ENCODE data around the gene MARCHF7. TPM values are rescaled to one million over a fixed set of nuclear protein-coding genes. Genes with fewer than 3 reads are reported as not detected.

Gene MARCHF7
- total and polyA plus RNA-seq, 3 experiments from 2014 or later: 84.7 to 157 (median 92.3) TPM

- POLR2A ChIA-PET: no interaction called here
- H3K9me3 ChIP-seq (ENCODE audit: low read length): no peaks in the 10 kb centered on the region
- Mint-ChIP-seq H3K27ac (no peak overlapping the region), H3K9me3 (peaks cover 0 to 9% (median 4%) of the 10 kb centered on the region in 5 donors), H3K27me3 (no peaks in the 10 kb centered on the region), H3K36me3 (peaks cover 4 to 23% (median 6%) of the 10 kb centered on the region in 3 donors), H3K4me1 (no peaks in the 10 kb centered on the region), H3K4me3 (no peak overlapping the region)
- CTCF ChIA-PET: no interaction called here
- H3K4me1 ChIP-seq (ENCODE audit: insufficient read depth, low read length): no peaks in the 10 kb centered on the region
- H3K4me3 ChIP-seq (ENCODE audit: low read length): no peak overlapping the region
- H3K36me3 ChIP-seq (ENCODE audit: insufficient read depth, low read length): no peaks in the 10 kb centered on the region
- DNase-seq: no peak
- no peaks in the 10 kb centered on the region for H3K27me3 ChIP-seq (ENCODE audit: insufficient read depth, low read length, poor library complexity, severe bottlenecking)
- no peak overlapping the region for H3K27ac ChIP-seq (ENCODE audit: low read depth, low read length)
Measured at GRCh38 chr2:159694500-159695040, 17.7 kb upstream of the MARCHF7 start.

GRCh38 chr2:159695795-159696448 lies 16.4 kb upstream of the MARCHF7 start:
- H3K4me1 Mint-ChIP-seq: no peaks in the 10 kb centered on the region
- peaks cover 7 to 21% (median 11%) of the 10 kb centered on the region in 3 donors for H3K36me3 Mint-ChIP-seq
- ChIA-PET POLR2A (no interaction called here), CTCF (no interaction called here)
- no peaks in the 10 kb centered on the region for H3K27me3 Mint-ChIP-seq
- Histone ChIP-seq H3K9me3 (ENCODE audit: low read length) (no peaks in the 10 kb centered on the region), H3K4me3 (ENCODE audit: low read length) (no peak overlapping the region), H3K27ac (ENCODE audit: low read depth, low read length) (no peak overlapping the region), H3K27me3 (ENCODE audit: insufficient read depth, low read length, poor library complexity, severe bottlenecking) (no peaks in the 10 kb centered on the region), H3K36me3 (ENCODE audit: insufficient read depth, low read length) (no peaks in the 10 kb centered on the region), H3K4me1 (ENCODE audit: insufficient read depth, low read length) (no peaks in the 10 kb centered on the region)
- H3K9me3 Mint-ChIP-seq: peaks cover 0 to 9% (median 4%) of the 10 kb centered on the region in 5 donors
- no peak overlapping the region for H3K27ac Mint-ChIP-seq
- H3K4me3 Mint-ChIP-seq: no peak overlapping the region
- no peak for DNase-seq

- CTCF ChIA-PET: interaction anchor here (1.1 to 1.5 kb wide), 2 partner anchors 8 to 12 kb away, joined by 3 to 6 read pairs; partner anchors contain the start of gene MARCHF7
Measured at GRCh38 chr2:159703491-159703890, 8.8 kb upstream of the MARCHF7 start.

GRCh38 chr2:159706385-159706980 lies 5.8 kb upstream of the MARCHF7 start:
- peaks cover 0 to 7% (median 5%) of the 10 kb centered on the region in 3 donors for H3K36me3 Mint-ChIP-seq
- no peaks in the 10 kb centered on the region for H3K9me3 Mint-ChIP-seq
- ChIA-PET CTCF (no interaction called here), POLR2A (no interaction called here)
- H3K27me3 Mint-ChIP-seq: no peaks in the 10 kb centered on the region
- H3K9me3 ChIP-seq (ENCODE audit: low read length): no peaks in the 10 kb centered on the region
- H3K27ac Mint-ChIP-seq: peak overlapping the region in 1 of 8 donors; percentile 52
- DNase-seq: no peak
- no peaks in the 10 kb centered on the region for H3K36me3 ChIP-seq (ENCODE audit: insufficient read depth, low read length)
- no peak overlapping the region for H3K4me3 ChIP-seq (ENCODE audit: low read length)
- H3K4me1 Mint-ChIP-seq: peaks cover 7 to 18% (median 16%) of the 10 kb centered on the region in 3 donors
- no peak overlapping the region for H3K27ac ChIP-seq (ENCODE audit: low read depth, low read length)
- H3K4me3 Mint-ChIP-seq: no peak overlapping the region
- H3K27me3 ChIP-seq (ENCODE audit: insufficient read depth, low read length, poor library complexity, severe bottlenecking): no peaks in the 10 kb centered on the region
- peaks cover 2% of the 10 kb centered on the region for H3K4me1 ChIP-seq (ENCODE audit: insufficient read depth, low read length)

More at GRCh38 chr2:159703491-159703890, 8.8 kb upstream of the MARCHF7 start:
- Histone ChIP-seq H3K4me1 (ENCODE audit: insufficient read depth, low read length) (no peaks in the 10 kb centered on the region), H3K4me3 (ENCODE audit: low read length) (no peak overlapping the region), H3K27me3 (ENCODE audit: insufficient read depth, low read length, poor library complexity, severe bottlenecking) (no peaks in the 10 kb centered on the region), H3K36me3 (ENCODE audit: insufficient read depth, low read length) (no peaks in the 10 kb centered on the region), H3K27ac (ENCODE audit: low read depth, low read length) (no peak overlapping the region), H3K9me3 (ENCODE audit: low read length) (no peaks in the 10 kb centered on the region)
- Mint-ChIP-seq H3K36me3 (peaks cover 4 to 11% (median 6%) of the 10 kb centered on the region in 3 donors), H3K4me1 (peaks cover 0 to 9% (median 5%) of the 10 kb centered on the region in 3 donors), H3K9me3 (no peaks in the 10 kb centered on the region), H3K4me3 (no peak overlapping the region), H3K27ac (no peak overlapping the region), H3K27me3 (no peaks in the 10 kb centered on the region)
- POLR2A ChIA-PET: no interaction called here
- no peak for DNase-seq

- Mint-ChIP-seq H3K4me1 (peaks cover 14 to 28% (median 23%) of the 10 kb centered on the region in 3 donors), H3K9me3 (no peaks in the 10 kb centered on the region), H3K27ac (no peak overlapping the region), H3K27me3 (peaks cover 0 to 6% of the 10 kb centered on the region in 2 donors), H3K4me3 (peak overlapping the region in 1 of 7 donors; percentile 50), H3K36me3 (peaks cover 0 to 19% (median 5%) of the 10 kb centered on the region in 3 donors)
- no peak for DNase-seq
- Histone ChIP-seq H3K4me3 (ENCODE audit: low read length) (no peak overlapping the region), H3K36me3 (ENCODE audit: insufficient read depth, low read length) (no peaks in the 10 kb centered on the region), H3K4me1 (ENCODE audit: insufficient read depth, low read length) (peaks cover 5% of the 10 kb centered on the region), H3K27ac (ENCODE audit: low read depth, low read length) (no peak overlapping the region), H3K9me3 (ENCODE audit: low read length) (no peaks in the 10 kb centered on the region), H3K27me3 (ENCODE audit: insufficient read depth, low read length, poor library complexity, severe bottlenecking) (no peaks in the 10 kb centered on the region)
- ChIA-PET POLR2A (no interaction called here), CTCF (no interaction called here)
Measured at GRCh38 chr2:159708066-159708760, 4.1 kb upstream of the MARCHF7 start.

- Histone ChIP-seq H3K9me3 (ENCODE audit: low read length) (no peaks in the 10 kb centered on the region), H3K4me1 (ENCODE audit: insufficient read depth, low read length) (peaks cover 29% of the 10 kb centered on the region), H3K27me3 (ENCODE audit: insufficient read depth, low read length, poor library complexity, severe bottlenecking) (no peaks in the 10 kb centered on the region), H3K4me3 (ENCODE audit: low read length) (no peak overlapping the region), H3K36me3 (ENCODE audit: insufficient read depth, low read length) (no peaks in the 10 kb centered on the region), H3K27ac (ENCODE audit: low read depth, low read length) (no peak overlapping the region)
- Mint-ChIP-seq H3K27me3 (peaks cover 0 to 6% of the 10 kb centered on the region in 2 donors), H3K36me3 (peaks cover 1 to 35% (median 8%) of the 10 kb centered on the region in 3 donors), H3K9me3 (no peaks in the 10 kb centered on the region), H3K4me1 (peaks cover 36 to 53% (median 47%) of the 10 kb centered on the region in 3 donors), H3K27ac (peak overlapping the region in 7 of 8 donors; percentile 32 to 82 (median 45)), H3K4me3 (peak overlapping the region in 4 of 7 donors; percentile 15 to 54 (median 23))
- ChIA-PET POLR2A (no interaction called here), CTCF (no interaction called here)
- no peak for DNase-seq
Measured at GRCh38 chr2:159710601-159711180, 1.6 kb upstream of the MARCHF7 start.

GRCh38 chr2:159711562-159712142 lies 654 bp upstream of the MARCHF7 start:
- H3K36me3 Mint-ChIP-seq: peaks cover 5 to 43% (median 9%) of the 10 kb centered on the region in 3 donors
- POLR2A ChIA-PET: interaction anchor here (0.5 to 2.7 kb wide), 15 partner anchors 10 to 1597 kb away, joined by 3 to 19 read pairs (median 3); partner anchors contain the start of genes LY75 and PSMD14

More at GRCh38 chr2:159711562-159712142, 654 bp upstream of the MARCHF7 start:
- Histone ChIP-seq H3K36me3 (ENCODE audit: insufficient read depth, low read length) (peaks cover 1% of the 10 kb centered on the region), H3K4me3 (ENCODE audit: low read length) (peak overlapping the region; percentile 75), H3K27ac (ENCODE audit: low read depth, low read length) (peak overlapping the region; percentile 96), H3K9me3 (ENCODE audit: low read length) (no peaks in the 10 kb centered on the region), H3K4me1 (ENCODE audit: insufficient read depth, low read length) (peaks cover 39% of the 10 kb centered on the region), H3K27me3 (ENCODE audit: insufficient read depth, low read length, poor library complexity, severe bottlenecking) (no peaks in the 10 kb centered on the region)
- H3K27ac Mint-ChIP-seq: peak overlapping the region; percentile 94 to 99 (median 96)
- DNase-seq: no peak
- peak overlapping the region; percentile 91 to 100 (median 100) for H3K4me3 Mint-ChIP-seq
- peaks cover 45 to 57% (median 49%) of the 10 kb centered on the region in 3 donors for H3K4me1 Mint-ChIP-seq
- H3K9me3 Mint-ChIP-seq: no peaks in the 10 kb centered on the region
- H3K27me3 Mint-ChIP-seq: peaks cover 0 to 6% of the 10 kb centered on the region in 2 donors
- CTCF ChIA-PET: interaction anchor here (0.8 to 2.4 kb wide), 8 partner anchors 8 to 426 kb away, joined by 3 to 11 read pairs (median 4); partner anchors contain the start of genes LY75 and WDSUB1
